H9 (cell line): ENCODE results near the gene MST1. TPM values are rescaled to one million over a fixed set of nuclear protein-coding genes. Genes with fewer than 3 reads are reported as not detected.

ENCODE experiments used
- DNase-seq: peaks from one replicate; pipeline ENCODE4 v3.0.0-alpha.2; 2017
- H2AFZ ChIP-seq: one replicate; pipeline ENCODE4 v1.6.1; 2013; ENCODE audit warnings: mild to moderate bottlenecking, low read length, control low read depth, moderate library complexity
- H2AK5ac ChIP-seq: 2 replicates; pipeline ENCODE4 v1.6.1; 2013; ENCODE audit warnings: low read length, control low read depth, mixed read lengths; ENCODE audit not compliant: insufficient read length
- H2BK120ac ChIP-seq: one replicate; pipeline ENCODE4 v1.6.1; 2013; ENCODE audit warnings: low read depth, mild to moderate bottlenecking, low read length, control low read depth, inconsistent platforms; ENCODE audit not compliant: poor library complexity, severe bottlenecking
- H2BK12ac ChIP-seq: 2 replicates; pipeline ENCODE4 v1.6.1; 2013; ENCODE audit warnings: low read length, control low read depth, mixed read lengths, low read depth; ENCODE audit not compliant: insufficient read length
- H2BK15ac ChIP-seq: 2 replicates; pipeline ENCODE4 v1.6.1; 2013; ENCODE audit warnings: low read depth, low read length, control low read depth
- H2BK20ac ChIP-seq: one replicate; pipeline ENCODE4 v1.6.1; 2013; ENCODE audit warnings: low read depth, mild to moderate bottlenecking, low read length, control low read depth, inconsistent platforms; ENCODE audit not compliant: poor library complexity, severe bottlenecking
- H2BK5ac ChIP-seq: 2 replicates; pipeline ENCODE4 v1.6.1; 2013; ENCODE audit warnings: low read length, control low read depth, mixed read lengths; ENCODE audit not compliant: insufficient read length
- H3K14ac ChIP-seq: 2 replicates; pipeline ENCODE4 v1.6.1; 2013; ENCODE audit warnings: low read length, control low read depth; ENCODE audit not compliant: insufficient read depth
- H3K18ac ChIP-seq: 2 replicates; pipeline ENCODE4 v1.6.1; 2013; ENCODE audit warnings: low read depth, mild to moderate bottlenecking, mixed read lengths, low read length, control low read depth; ENCODE audit not compliant: insufficient read length
- H3K23ac ChIP-seq: 2 replicates; pipeline ENCODE4 v1.6.1; 2013; ENCODE audit warnings: low read length, control low read depth, mixed read lengths, low read depth; ENCODE audit not compliant: insufficient read length
- H3K23me2 ChIP-seq: 2 replicates; pipeline ENCODE4 v1.6.1; 2013; ENCODE audit warnings: low read depth, mild to moderate bottlenecking, mixed read lengths, low read length, control low read depth; ENCODE audit not compliant: insufficient read length, poor library complexity, severe bottlenecking
- H3K27ac ChIP-seq: 2 replicates; pipeline ENCODE4 v1.5.1; 2013; ENCODE audit warnings: low read length, control low read depth, mixed read lengths, low read depth; ENCODE audit not compliant: insufficient read length
- H3K27me3 ChIP-seq: 2 replicates; pipeline ENCODE4 v1.6.1; 2013; ENCODE audit warnings: low read length, control low read depth, inconsistent platforms; ENCODE audit not compliant: insufficient read depth
- H3K4ac ChIP-seq: 2 replicates; pipeline ENCODE4 v1.6.1; 2013; ENCODE audit warnings: low read depth, mild to moderate bottlenecking, control low read depth, inconsistent platforms, low read length, moderate library complexity
- H3K4me1 ChIP-seq: 2 replicates; pipeline ENCODE4 v1.6.1; 2013; ENCODE audit warnings: low read length, control low read depth, inconsistent platforms; ENCODE audit not compliant: insufficient read depth
- H3K4me2 ChIP-seq: 2 replicates; pipeline ENCODE4 v1.6.1; 2013; ENCODE audit warnings: low read length, control low read depth, mixed read lengths; ENCODE audit not compliant: insufficient read length, insufficient read depth
- H3K56ac ChIP-seq: 2 replicates; pipeline ENCODE4 v1.6.1; 2013; ENCODE audit warnings: low read depth, mild to moderate bottlenecking, mixed read lengths, low read length, control low read depth; ENCODE audit not compliant: insufficient read length
- H3K79me1 ChIP-seq: 2 replicates; pipeline ENCODE4 v1.6.1; 2013; ENCODE audit warnings: low read depth, mild to moderate bottlenecking, moderate library complexity, low read length, control low read depth, inconsistent platforms; ENCODE audit not compliant: insufficient read depth, poor library complexity, severe bottlenecking
- H3K79me2 ChIP-seq: 2 replicates; pipeline ENCODE4 v1.6.1; 2013; ENCODE audit warnings: low read length, control low read depth, inconsistent platforms; ENCODE audit not compliant: insufficient read depth
- H3K9ac ChIP-seq: 2 replicates; pipeline ENCODE4 v1.6.1; 2013; ENCODE audit warnings: low read length, control low read depth, mixed read lengths; ENCODE audit not compliant: insufficient read length; ENCODE audit errors: extremely low read depth
- H3K9me3 ChIP-seq: one replicate; pipeline ENCODE4 v1.6.1; 2013; ENCODE audit warnings: low read depth, low read length, inconsistent platforms; ENCODE audit not compliant: control insufficient read depth
- H3T11ph ChIP-seq: one replicate; pipeline ENCODE4 v1.6.1; 2013; ENCODE audit warnings: mild to moderate bottlenecking, low read length, control low read depth, inconsistent platforms
- H4K20me1 ChIP-seq: one replicate; pipeline ENCODE4 v1.6.1; 2013; ENCODE audit not compliant: control insufficient read depth, insufficient read length, insufficient read depth
- H4K5ac ChIP-seq: 2 replicates; pipeline ENCODE4 v1.6.1; 2013; ENCODE audit warnings: low read depth, mild to moderate bottlenecking, mixed read lengths, low read length, control low read depth; ENCODE audit not compliant: insufficient read length
- H4K8ac ChIP-seq: replicated peaks from 2 replicates; pipeline ENCODE4 v1.6.1; 2013; ENCODE audit warnings: low read length, control low read depth, mixed read lengths, low read depth; ENCODE audit not compliant: insufficient read length
- H4K91ac ChIP-seq: 2 replicates; pipeline ENCODE4 v1.6.1; 2013; ENCODE audit warnings: low read depth, mild to moderate bottlenecking, moderate library complexity, mixed read lengths, low read length, control low read depth; ENCODE audit not compliant: insufficient read length
- H3K27ac Mint-ChIP-seq, 3 experiments: 2 replicates in 2 of 3; 3 replicates in 1 of 3; pipeline ENCODE4 v1.8.0; 2020 to 2021; ENCODE audit warnings: mixed read lengths in 3 of 3, mild to moderate bottlenecking in 1 of 3, moderate library complexity in 1 of 3
- H3K27me3 Mint-ChIP-seq: 2 replicates; pipeline ENCODE4 v1.8.0; 2021; ENCODE audit warnings: low read depth, mild to moderate bottlenecking, moderate library complexity, mixed read lengths
- H3K36me3 Mint-ChIP-seq, 3 experiments: 2 replicates in 2 of 3; 3 replicates in 1 of 3; pipeline ENCODE4 v1.8.0; 2020 to 2021; ENCODE audit warnings: low read depth in 3 of 3, mixed read lengths in 3 of 3; ENCODE audit not compliant: insufficient read depth in 1 of 3
- H3K4me1 Mint-ChIP-seq, 2 experiments: 2 replicates each; pipeline ENCODE4 v1.8.0; 2020; ENCODE audit warnings: mixed read lengths in 2 of 2
- H3K4me3 Mint-ChIP-seq, 2 experiments: 2 replicates in 1 of 2; 3 replicates in 1 of 2; pipeline ENCODE4 v1.8.0; 2020 to 2021; ENCODE audit warnings: mild to moderate bottlenecking in 2 of 2, mixed read lengths in 2 of 2, moderate library complexity in 1 of 2
- H3K9me3 Mint-ChIP-seq, 2 experiments: 2 replicates in 1 of 2; 3 replicates in 1 of 2; pipeline ENCODE4 v1.8.0; 2020; ENCODE audit warnings: mild to moderate bottlenecking in 2 of 2, mixed read lengths in 2 of 2, moderate library complexity in 1 of 2
- CTCF ChIP-seq: fragments of 200-600 bp; sonication (generic); conservative IDR thresholded peaks from 3 replicates; pipeline ENCODE4 v1.8.0; 2021; ENCODE audit warnings: antibody characterized with exemption, mild to moderate bottlenecking
- WGBS: extraction: QIAGEN DNeasy Blood & Tissue Kit; methylation state at CpG from one replicate; pipeline ENCODE4 v1.1.7; 2013; ENCODE audit warnings: missing lambda C conversion rate, low lambda C conversion rate, mixed read lengths; ENCODE audit not compliant: insufficient read length; ENCODE audit errors: extremely low coverage; 5-methylcytosine and 5-hydroxymethylcytosine counted together
- total RNA-seq: library from RNA; stranded (reverse); gene quantifications from 2 replicates; pipeline ENCODE4 v1.2.1, GENCODE V29; 2021

Gene MST1
- total RNA-seq, 1 experiment from 2014 or later = 8.9 TPM

- Mint-ChIP-seq H3K36me3 (no peaks in the 10 kb centered on the region), H3K27me3 (no peaks in the 10 kb centered on the region; the same call in 1 of the 2 replicates), H3K4me3 (no peak overlapping the region), H3K27ac (no peak overlapping the region), H3K9me3 (no peaks in the 10 kb centered on the region), H3K4me1 (peaks cover 19 to 23% of the 10 kb centered on the region in 2 experiments)
- H3K9me3 ChIP-seq = no peaks in the 10 kb centered on the region
- H2AK5ac ChIP-seq = no peak overlapping the region
- no peak for DNase-seq
- no peak overlapping the region for H2BK120ac ChIP-seq
- no peaks in the 10 kb centered on the region for H3K79me1 ChIP-seq
- WGBS = no CpG with 5 or more reads among the region's 1 CpG
- no peak overlapping the region for H4K5ac ChIP-seq
- H3K27me3 ChIP-seq = no peaks in the 10 kb centered on the region
- no peaks in the 10 kb centered on the region; the same call in 1 of the 2 replicates for H3K4me1 ChIP-seq
- H3K79me2 ChIP-seq = no peaks in the 10 kb centered on the region
- no peak overlapping the region for H2BK5ac ChIP-seq
- H2BK15ac ChIP-seq = no peak overlapping the region
- no peak overlapping the region for H3K9ac ChIP-seq
- no peak overlapping the region for H3K23ac ChIP-seq
- no peak for TF ChIP-seq CTCF
- no peak overlapping the region for H4K91ac ChIP-seq
- H3K56ac ChIP-seq = no peak overlapping the region
- no peak overlapping the region for H3K4ac ChIP-seq
- H4K20me1 ChIP-seq = no peaks in the 10 kb centered on the region
- H3T11ph ChIP-seq = no peak overlapping the region
- H3K4me2 ChIP-seq = no peak overlapping the region
- H4K8ac ChIP-seq = no peak overlapping the region
- no peak overlapping the region for H3K14ac ChIP-seq
- no peak overlapping the region for H3K18ac ChIP-seq
- H3K23me2 ChIP-seq = no peaks in the 10 kb centered on the region
- no peak overlapping the region for H2BK12ac ChIP-seq
- no peak overlapping the region for H3K27ac ChIP-seq
- no peak overlapping the region for H2BK20ac ChIP-seq
- H2AFZ ChIP-seq = no peak overlapping the region
Measured at GRCh38 chr3:49663831-49664230, 25.4 kb downstream of the MST1 start.
